ENCODE measurements around the gene UQCC2.

DNA sequence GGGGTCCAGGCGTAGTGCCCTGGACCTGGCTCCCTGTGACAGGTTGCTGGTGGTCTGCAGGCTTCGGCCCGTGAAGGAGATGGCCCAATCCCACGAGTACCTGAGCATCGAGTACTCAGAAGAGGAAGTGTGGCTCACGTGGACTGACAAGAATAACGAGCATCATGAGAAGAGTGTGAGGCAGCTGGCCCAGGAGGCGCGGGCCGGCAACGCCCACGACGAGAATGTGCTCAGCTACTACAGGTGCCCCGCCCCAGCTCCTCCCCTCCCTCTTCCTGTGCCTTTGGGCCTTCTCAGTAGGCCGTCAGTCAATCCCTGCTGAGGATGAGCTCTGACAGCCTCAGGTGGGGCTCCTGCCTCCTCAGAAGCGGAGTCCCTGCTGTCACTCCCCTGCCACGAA, 42.6 kb downstream of the UQCC2 start:
- TF ChIP-seq, protein P1, sequence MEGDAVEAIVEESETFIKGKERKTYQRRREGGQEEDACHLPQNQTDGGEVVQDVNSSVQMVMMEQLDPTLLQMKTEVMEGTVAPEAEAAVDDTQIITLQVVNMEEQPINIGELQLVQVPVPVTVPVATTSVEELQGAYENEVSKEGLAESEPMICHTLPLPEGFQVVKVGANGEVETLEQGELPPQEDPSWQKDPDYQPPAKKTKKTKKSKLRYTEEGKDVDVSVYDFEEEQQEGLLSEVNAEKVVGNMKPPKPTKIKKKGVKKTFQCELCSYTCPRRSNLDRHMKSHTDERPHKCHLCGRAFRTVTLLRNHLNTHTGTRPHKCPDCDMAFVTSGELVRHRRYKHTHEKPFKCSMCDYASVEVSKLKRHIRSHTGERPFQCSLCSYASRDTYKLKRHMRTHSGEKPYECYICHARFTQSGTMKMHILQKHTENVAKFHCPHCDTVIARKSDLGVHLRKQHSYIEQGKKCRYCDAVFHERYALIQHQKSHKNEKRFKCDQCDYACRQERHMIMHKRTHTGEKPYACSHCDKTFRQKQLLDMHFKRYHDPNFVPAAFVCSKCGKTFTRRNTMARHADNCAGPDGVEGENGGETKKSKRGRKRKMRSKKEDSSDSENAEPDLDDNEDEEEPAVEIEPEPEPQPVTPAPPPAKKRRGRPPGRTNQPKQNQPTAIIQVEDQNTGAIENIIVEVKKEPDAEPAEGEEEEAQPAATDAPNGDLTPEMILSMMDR (IDR thresholded peaks at IDR 0.05) = no peak
- TF ChIP-seq POLR2A (IDR thresholded peaks at IDR 0.05) = no peak
